Neural crest cell (in vitro differentiated cells): ENCODE measurements around the gene GIPC3. TPM values are rescaled to one million over a fixed set of nuclear protein-coding genes. Genes with fewer than 3 reads are reported as not detected.

ENCODE experiments used
- DNase-seq: peaks from one replicate; pipeline ENCODE4 v3.0.0; 2021; ENCODE audit warnings: low read depth, mixed read lengths, low spot score
- H3K27ac Mint-ChIP-seq: one replicate; pipeline ENCODE4 v1.8.0; 2021; ENCODE audit warnings: mild to moderate bottlenecking, mixed read lengths; ENCODE audit not compliant: unreplicated experiment
- H3K27me3 Mint-ChIP-seq: 2 replicates; pipeline ENCODE4 v1.8.0; 2021; ENCODE audit warnings: low read depth, mild to moderate bottlenecking, mixed read lengths
- H3K36me3 Mint-ChIP-seq: 2 replicates; pipeline ENCODE4 v1.8.0; 2021; ENCODE audit warnings: low read depth, mild to moderate bottlenecking, mixed read lengths
- H3K4me1 Mint-ChIP-seq: 2 replicates; pipeline ENCODE4 v1.8.0; 2021; ENCODE audit warnings: mixed read lengths
- H3K4me3 Mint-ChIP-seq: one replicate; pipeline ENCODE4 v1.8.0; 2021; ENCODE audit warnings: mild to moderate bottlenecking, mixed read lengths
- H3K9me3 Mint-ChIP-seq: 2 replicates; pipeline ENCODE4 v1.8.0; 2021; ENCODE audit warnings: mixed read lengths
- CTCF ChIP-seq: fragments of 200-600 bp; sonication (generic); conservative IDR thresholded peaks from 2 replicates; pipeline ENCODE4 v1.5.0; 2021; ENCODE audit warnings: antibody characterized with exemption, mild to moderate bottlenecking
- total RNA-seq: library from RNA; stranded (reverse); gene quantifications from 2 replicates; pipeline ENCODE4 v1.2.1, GENCODE V29; 2021

The GIPC3 gene
- total RNA-seq, 1 donor from 2014 or later = 0.19 TPM

GRCh38 chr19:3631053-3631861 lies 46.0 kb downstream of the GIPC3 start:
- no peak overlapping the region for H3K27ac Mint-ChIP-seq
- H3K4me3 Mint-ChIP-seq = no peak overlapping the region
- H3K27me3 Mint-ChIP-seq = no peaks in the 10 kb centered on the region
- H3K4me1 Mint-ChIP-seq = peaks cover 9% of the 10 kb centered on the region
- no peaks in the 10 kb centered on the region for H3K9me3 Mint-ChIP-seq
- no peaks in the 10 kb centered on the region for H3K36me3 Mint-ChIP-seq
- no peak for DNase-seq
- no peak for TF ChIP-seq CTCF

GRCh38 chr19:3632098-3632497 lies 46.8 kb downstream of the GIPC3 start:
- peaks cover under 1% of the 10 kb centered on the region for H3K4me1 Mint-ChIP-seq
- no peak for DNase-seq
- H3K9me3 Mint-ChIP-seq = no peaks in the 10 kb centered on the region
- H3K27me3 Mint-ChIP-seq = no peaks in the 10 kb centered on the region
- no peaks in the 10 kb centered on the region for H3K36me3 Mint-ChIP-seq
- no peak overlapping the region for H3K4me3 Mint-ChIP-seq
- no peak overlapping the region for H3K27ac Mint-ChIP-seq
- TF ChIP-seq CTCF = no peak

GRCh38 chr19:3632739-3633558 lies 47.7 kb downstream of the GIPC3 start:
- no peak for DNase-seq
- TF ChIP-seq CTCF = no peak
- Mint-ChIP-seq H3K4me3 (no peak overlapping the region), H3K27me3 (no peaks in the 10 kb centered on the region), H3K9me3 (no peaks in the 10 kb centered on the region), H3K36me3 (no peaks in the 10 kb centered on the region), H3K4me1 (no peaks in the 10 kb centered on the region), H3K27ac (no peak overlapping the region)

GRCh38 chr19:3633559-3633988 lies 48.3 kb downstream of the GIPC3 start:
- no peaks in the 10 kb centered on the region for H3K9me3 Mint-ChIP-seq
- H3K27ac Mint-ChIP-seq = no peak overlapping the region
- no peaks in the 10 kb centered on the region for H3K27me3 Mint-ChIP-seq
- TF ChIP-seq CTCF = no peak
- no peak for DNase-seq
- no peaks in the 10 kb centered on the region for H3K36me3 Mint-ChIP-seq
- H3K4me1 Mint-ChIP-seq = no peaks in the 10 kb centered on the region
- no peak overlapping the region for H3K4me3 Mint-ChIP-seq

- H3K36me3 Mint-ChIP-seq = no peaks in the 10 kb centered on the region
- no peak overlapping the region for H3K4me3 Mint-ChIP-seq
- no peak overlapping the region for H3K27ac Mint-ChIP-seq
- H3K9me3 Mint-ChIP-seq = no peaks in the 10 kb centered on the region
- no peaks in the 10 kb centered on the region for H3K4me1 Mint-ChIP-seq
- TF ChIP-seq CTCF = no peak
- no peaks in the 10 kb centered on the region for H3K27me3 Mint-ChIP-seq
- no peak for DNase-seq
These were observed 49.3 kb downstream of the GIPC3 start for GRCh38 chr19:3634496-3635045.
